Effector memory CD8-positive, alpha-beta T cell (primary cell): ENCODE measurements around the gene THSD7A.

Experiments used
- ATAC-seq: fragments of 150-1000 bp; cut with Tn5 transposase; replicated peaks from 2 replicates; pipeline ENCODE4 v1.10.0; 2021; ENCODE audit warnings: mild to moderate bottlenecking, moderate library complexity
- DNase-seq, 3 experiments: peaks; one replicate each; pipeline ENCODE4 v3.0.0; 2021
- H3K27ac Mint-ChIP-seq, 2 donors: one replicate each; pipeline ENCODE4 v1.8.0; 2022; ENCODE audit warnings: mild to moderate bottlenecking in 2 of 2, mixed read lengths in 2 of 2, moderate library complexity in 2 of 2
- H3K27me3 Mint-ChIP-seq, 2 donors: one replicate each; pipeline ENCODE4 v1.8.0; 2022; ENCODE audit warnings: mixed read lengths in 2 of 2
- H3K36me3 Mint-ChIP-seq: one replicate; pipeline ENCODE4 v1.8.0; 2022; ENCODE audit warnings: mild to moderate bottlenecking, moderate library complexity, mixed read lengths; ENCODE audit not compliant: insufficient read depth
- H3K4me1 Mint-ChIP-seq, 2 donors: one replicate each; pipeline ENCODE4 v1.8.0; 2022; ENCODE audit warnings: low read depth in 2 of 2, mixed read lengths in 2 of 2
- H3K4me3 Mint-ChIP-seq, 2 donors: one replicate each; pipeline ENCODE4 v1.8.0; 2022; ENCODE audit warnings: mild to moderate bottlenecking in 2 of 2, mixed read lengths in 2 of 2, moderate library complexity in 2 of 2
- H3K9me3 Mint-ChIP-seq, 2 donors: one replicate each; pipeline ENCODE4 v1.8.0; 2022; ENCODE audit warnings: mixed read lengths in 2 of 2

The THSD7A gene

GRCh38 chr7:11587048-11587447 lies 244.9 kb downstream of the THSD7A start:
- Mint-ChIP-seq H3K9me3 (no peaks in the 10 kb centered on the region), H3K4me3 (no peak overlapping the region), H3K36me3 (peaks cover 4% of the 10 kb centered on the region), H3K4me1 (no peaks in the 10 kb centered on the region), H3K27ac (no peak overlapping the region), H3K27me3 (no peaks in the 10 kb centered on the region)
- ATAC-seq, result no peak
- DNase-seq, result no peak

GRCh38 chr7:11584406-11585031 lies 247.5 kb downstream of the THSD7A start:
- no peaks in the 10 kb centered on the region for H3K36me3 Mint-ChIP-seq
- no peak overlapping the region for H3K4me3 Mint-ChIP-seq
- no peak overlapping the region for H3K27ac Mint-ChIP-seq
- H3K27me3 Mint-ChIP-seq, result no peaks in the 10 kb centered on the region
- no peaks in the 10 kb centered on the region for H3K9me3 Mint-ChIP-seq
- ATAC-seq (no peak), DNase-seq (no peak)
- H3K4me1 Mint-ChIP-seq, result no peaks in the 10 kb centered on the region

- Mint-ChIP-seq H3K4me1 (no peaks in the 10 kb centered on the region), H3K27me3 (no peaks in the 10 kb centered on the region), H3K36me3 (no peaks in the 10 kb centered on the region), H3K4me3 (no peak overlapping the region), H3K9me3 (no peaks in the 10 kb centered on the region), H3K27ac (no peak overlapping the region)
- no peak for ATAC-seq
- no peak for DNase-seq
Observed at GRCh38 chr7:11579141-11579540, 252.9 kb downstream of the THSD7A start.

- no peaks in the 10 kb centered on the region for H3K4me1 Mint-ChIP-seq
- H3K27ac Mint-ChIP-seq, result no peak overlapping the region
- H3K27me3 Mint-ChIP-seq, result no peaks in the 10 kb centered on the region
- DNase-seq (no peak), ATAC-seq (no peak)
- H3K4me3 Mint-ChIP-seq, result no peak overlapping the region
- H3K36me3 Mint-ChIP-seq, result no peaks in the 10 kb centered on the region
- peaks cover 0 to 3% of the 10 kb centered on the region in 2 donors for H3K9me3 Mint-ChIP-seq
Observed at GRCh38 chr7:11576310-11576709, 255.7 kb downstream of the THSD7A start.

GRCh38 chr7:11573128-11573750 lies 258.8 kb downstream of the THSD7A start:
- Mint-ChIP-seq H3K36me3 (no peaks in the 10 kb centered on the region), H3K4me1 (no peaks in the 10 kb centered on the region), H3K9me3 (peaks cover 0 to 8% of the 10 kb centered on the region in 2 donors), H3K27me3 (no peaks in the 10 kb centered on the region), H3K4me3 (no peak overlapping the region), H3K27ac (no peak overlapping the region)
- ATAC-seq, result no peak
- no peak for DNase-seq

- DNase-seq, result no peak
- Mint-ChIP-seq H3K4me3 (no peak overlapping the region), H3K36me3 (no peaks in the 10 kb centered on the region), H3K27ac (no peak overlapping the region), H3K4me1 (no peaks in the 10 kb centered on the region), H3K27me3 (no peaks in the 10 kb centered on the region), H3K9me3 (peaks cover 0 to 8% of the 10 kb centered on the region in 2 donors)
- ATAC-seq, result no peak
Observed at GRCh38 chr7:11570922-11571550, 261.0 kb downstream of the THSD7A start.

GRCh38 chr7:11570205-11570604 lies 261.8 kb downstream of the THSD7A start:
- Mint-ChIP-seq H3K4me1 (no peaks in the 10 kb centered on the region), H3K27ac (no peak overlapping the region), H3K4me3 (no peak overlapping the region), H3K9me3 (peaks cover 0 to 8% of the 10 kb centered on the region in 2 donors), H3K36me3 (no peaks in the 10 kb centered on the region), H3K27me3 (no peaks in the 10 kb centered on the region)
- DNase-seq, result no peak
- no peak for ATAC-seq

GRCh38 chr7:11567571-11567970 lies 264.4 kb downstream of the THSD7A start:
- H3K4me1 Mint-ChIP-seq, result no peaks in the 10 kb centered on the region
- ATAC-seq (no peak), DNase-seq (no peak)
- no peaks in the 10 kb centered on the region for H3K27me3 Mint-ChIP-seq
- H3K27ac Mint-ChIP-seq, result no peak overlapping the region
- no peaks in the 10 kb centered on the region for H3K36me3 Mint-ChIP-seq
- H3K9me3 Mint-ChIP-seq, result peaks cover 0 to 8% of the 10 kb centered on the region in 2 donors
- no peak overlapping the region for H3K4me3 Mint-ChIP-seq

GRCh38 chr7:11557627-11558026 lies 274.4 kb downstream of the THSD7A start:
- DNase-seq (no peak), ATAC-seq (no peak)
- Mint-ChIP-seq H3K4me3 (no peak overlapping the region), H3K9me3 (peaks cover 6 to 11% of the 10 kb centered on the region in 2 donors), H3K27ac (no peak overlapping the region), H3K36me3 (no peaks in the 10 kb centered on the region), H3K27me3 (no peaks in the 10 kb centered on the region), H3K4me1 (no peaks in the 10 kb centered on the region)

GRCh38 chr7:11552676-11553296 lies 279.2 kb downstream of the THSD7A start:
- H3K27me3 Mint-ChIP-seq, result no peaks in the 10 kb centered on the region

GRCh38 chr7:11551470-11551869 lies 280.5 kb downstream of the THSD7A start:
- Mint-ChIP-seq H3K36me3 (no peaks in the 10 kb centered on the region), H3K27me3 (no peaks in the 10 kb centered on the region), H3K9me3 (peaks cover 6 to 10% of the 10 kb centered on the region in 2 donors), H3K4me1 (no peaks in the 10 kb centered on the region), H3K27ac (no peak overlapping the region), H3K4me3 (no peak overlapping the region)
- DNase-seq (no peak), ATAC-seq (no peak)

More at GRCh38 chr7:11552676-11553296, 279.2 kb downstream of the THSD7A start:
- H3K9me3 Mint-ChIP-seq, result peaks cover 11 to 13% of the 10 kb centered on the region in 2 donors
- ATAC-seq (no peak), DNase-seq (no peak)
- H3K4me1 Mint-ChIP-seq, result no peaks in the 10 kb centered on the region
- H3K4me3 Mint-ChIP-seq, result no peak overlapping the region
- H3K36me3 Mint-ChIP-seq, result no peaks in the 10 kb centered on the region
- no peak overlapping the region for H3K27ac Mint-ChIP-seq

- ATAC-seq (no peak), DNase-seq (no peak)
- Mint-ChIP-seq H3K9me3 (peaks cover 8 to 11% of the 10 kb centered on the region in 2 donors), H3K36me3 (no peaks in the 10 kb centered on the region), H3K4me3 (no peak overlapping the region), H3K27ac (no peak overlapping the region), H3K27me3 (no peaks in the 10 kb centered on the region), H3K4me1 (no peaks in the 10 kb centered on the region)
Observed at GRCh38 chr7:11548532-11548931, 283.5 kb downstream of the THSD7A start.

GRCh38 chr7:11541330-11541729 lies 290.7 kb downstream of the THSD7A start:
- Mint-ChIP-seq H3K27ac (no peak overlapping the region), H3K4me1 (no peaks in the 10 kb centered on the region), H3K9me3 (peaks cover 0 to 15% of the 10 kb centered on the region in 2 donors), H3K4me3 (no peak overlapping the region), H3K27me3 (no peaks in the 10 kb centered on the region), H3K36me3 (no peaks in the 10 kb centered on the region)
- no peak for DNase-seq
- ATAC-seq, result no peak
